Neutrophil (primary cell): ENCODE measurements around the gene CA14.

Experiments
- H3K27ac ChIP-seq: fragments of 200-600 bp; sonication (generic); 2 replicates; pipeline ENCODE4 v1.5.1; 2016; ENCODE audit warnings: mild to moderate bottlenecking, moderate library complexity
- H3K27me3 ChIP-seq: fragments of 200-600 bp; sonication (generic); 2 replicates; pipeline ENCODE4 v1.6.0; 2016; ENCODE audit warnings: mild to moderate bottlenecking
- H3K36me3 ChIP-seq: fragments of 200-600 bp; sonication (generic); 2 replicates; pipeline ENCODE4 v1.5.1; 2017
- H3K4me1 ChIP-seq, 2 experiments: fragments of 200-600 bp in 1 of 2; sonication (generic) in 1 of 2; 1 replicate in 1 of 2; 2 replicates in 1 of 2; pipeline versions ENCODE4 v1.5.1 to v1.6.1; 2013 to 2016; ENCODE audit warnings: low read depth in 1 of 2, low read length in 1 of 2, mild to moderate bottlenecking in 1 of 2, moderate library complexity in 1 of 2; ENCODE audit not compliant: control insufficient read depth in 1 of 2, insufficient read depth in 1 of 2
- H3K4me3 ChIP-seq, 2 experiments: fragments of 200-600 bp in 1 of 2; sonication (generic) in 1 of 2; 1 replicate in 1 of 2; 2 replicates in 1 of 2; pipeline ENCODE4 v1.5.1; 2013 to 2016; ENCODE audit warnings: low read depth in 1 of 2, low read length in 1 of 2, mild to moderate bottlenecking in 1 of 2, moderate library complexity in 1 of 2
- H3K9me3 ChIP-seq: fragments of 200-600 bp; sonication (generic); 2 replicates; pipeline ENCODE4 v1.5.1; 2016
- CTCF ChIP-seq: fragments of 200-600 bp; sonication (generic); IDR thresholded peaks from 2 replicates; pipeline ENCODE4 v1.5.1; 2016; ENCODE audit warnings: antibody characterized with exemption

Gene CA14

GRCh38 chr1:150267896-150268295 is 10.3 kb downstream of the CA14 start:
- no peak for TF ChIP-seq CTCF
- Histone ChIP-seq H3K36me3 (peaks cover 37% of the 10 kb centered on the region), H3K4me3 (peak overlapping the region; percentile 85 to 95), H3K27me3 (no peaks in the 10 kb centered on the region), H3K27ac (peak overlapping the region; percentile 92), H3K9me3 (no peaks in the 10 kb centered on the region), H3K4me1 (peaks cover 31 to 37% of the 10 kb centered on the region in 2 experiments)

GRCh38 chr1:150268340-150268704 is 10.7 kb downstream of the CA14 start:
- no peak for TF ChIP-seq CTCF
- Histone ChIP-seq H3K36me3 (peaks cover 37% of the 10 kb centered on the region), H3K4me1 (peaks cover 31 to 37% of the 10 kb centered on the region in 2 experiments), H3K9me3 (no peaks in the 10 kb centered on the region), H3K4me3 (peak overlapping the region; percentile 85 to 95), H3K27me3 (no peaks in the 10 kb centered on the region), H3K27ac (peak overlapping the region; percentile 92)

- H3K36me3 ChIP-seq: peaks cover 37% of the 10 kb centered on the region
- no peaks in the 10 kb centered on the region for H3K9me3 ChIP-seq
- H3K4me1 ChIP-seq: peaks cover 31 to 37% of the 10 kb centered on the region in 2 experiments
- peak within 1 kb of the TSS; percentile 85 to 95 for H3K4me3 ChIP-seq
- H3K27ac ChIP-seq: peak within 1 kb of the TSS; percentile 92
- H3K27me3 ChIP-seq: no peaks in the 10 kb centered on the region
- TF ChIP-seq CTCF: peak; percentile 18
Measured at GRCh38 chr1:150268705-150269403, 11.3 kb downstream of the CA14 start, which contains the start of gene APH1A. Gene APH1A (minus strand): TSS chr1:150269016. CDS start chr1:150268810, 206 bp downstream.

GRCh38 chr1:150269451-150269850 is 11.9 kb downstream of the CA14 start:
- Histone ChIP-seq H3K4me3 (peak overlapping the region; percentile 85 to 95), H3K9me3 (no peaks in the 10 kb centered on the region), H3K4me1 (peaks cover 31 to 34% of the 10 kb centered on the region in 2 experiments), H3K27me3 (no peaks in the 10 kb centered on the region), H3K27ac (peak overlapping the region; percentile 92), H3K36me3 (peaks cover 32% of the 10 kb centered on the region)
- TF ChIP-seq CTCF: no peak

- H3K4me3 ChIP-seq: no peak overlapping the region
- no peak for TF ChIP-seq CTCF
- peaks cover 21 to 25% of the 10 kb centered on the region in 2 experiments for H3K4me1 ChIP-seq
- no peak overlapping the region for H3K27ac ChIP-seq
- H3K27me3 ChIP-seq: no peaks in the 10 kb centered on the region
- H3K36me3 ChIP-seq: peaks cover 12% of the 10 kb centered on the region
- H3K9me3 ChIP-seq: no peaks in the 10 kb centered on the region
Measured at GRCh38 chr1:150271291-150271959, 13.9 kb downstream of the CA14 start.
